Skeletal muscle cell (primary cell): Measurements from ENCODE around the gene RPS6KA2.

Experiments
- DNase-seq: peaks from one replicate; pipeline ENCODE4 v3.0.0-alpha.2; 2010; ENCODE audit warnings: low read depth
- H3K4me3 ChIP-seq: 2 replicates; pipeline ENCODE4 v1.5.1; 2011; ENCODE audit warnings: low read depth, mild to moderate bottlenecking, control low read depth, low read length, moderate library complexity

RPS6KA2 gene

GRCh38 chr6:166627033-166627874 lies at the start of gene RPS6KA2:
RPS6KA2 (minus strand) TSS chr6:166627251; CDS start chr6:166627019, 232 bp downstream.
- DNase-seq, result peak; percentile 99
- peak within 1 kb of the TSS; percentile 93 for H3K4me3 ChIP-seq

- H3K4me3 ChIP-seq, result no peak overlapping the region
Measured at GRCh38 chr6:166676270-166676860, 49.3 kb upstream of the RPS6KA2 start.

GRCh38 chr6:166675736-166676135 lies 48.7 kb upstream of the RPS6KA2 start:
- no peak overlapping the region for H3K4me3 ChIP-seq
- DNase-seq, result no peak

More at GRCh38 chr6:166676270-166676860, 49.3 kb upstream of the RPS6KA2 start:
- no peak for DNase-seq

DNA sequence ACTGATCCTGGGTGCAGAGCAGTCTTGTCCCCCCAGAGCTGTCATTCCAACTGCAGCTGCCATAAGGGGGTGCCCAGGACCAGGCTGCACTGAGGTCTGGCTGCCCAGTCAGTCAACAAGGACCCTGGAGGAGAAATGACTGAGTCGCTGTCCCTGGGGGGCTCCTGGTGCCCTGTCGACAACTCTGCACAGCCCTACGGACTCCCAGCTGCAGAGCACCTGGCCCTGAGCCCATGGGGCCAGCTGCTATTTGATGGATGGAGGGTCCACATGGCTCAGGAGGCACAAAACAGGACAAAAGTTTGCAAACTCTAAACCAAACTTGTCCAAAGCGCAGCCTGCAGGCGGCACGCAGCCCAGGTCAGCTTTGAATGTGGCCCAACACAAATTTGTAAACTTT lies 46.3 kb upstream of the RPS6KA2 start:
- no peak overlapping the region for H3K4me3 ChIP-seq
- no peak for DNase-seq

- no peak overlapping the region for H3K4me3 ChIP-seq
- no peak for DNase-seq
Measured at GRCh38 chr6:166672624-166673206, 45.7 kb upstream of the RPS6KA2 start.

- no peak overlapping the region for H3K4me3 ChIP-seq
- no peak for DNase-seq
Measured at GRCh38 chr6:166672146-166672545, 45.1 kb upstream of the RPS6KA2 start.

DNA sequence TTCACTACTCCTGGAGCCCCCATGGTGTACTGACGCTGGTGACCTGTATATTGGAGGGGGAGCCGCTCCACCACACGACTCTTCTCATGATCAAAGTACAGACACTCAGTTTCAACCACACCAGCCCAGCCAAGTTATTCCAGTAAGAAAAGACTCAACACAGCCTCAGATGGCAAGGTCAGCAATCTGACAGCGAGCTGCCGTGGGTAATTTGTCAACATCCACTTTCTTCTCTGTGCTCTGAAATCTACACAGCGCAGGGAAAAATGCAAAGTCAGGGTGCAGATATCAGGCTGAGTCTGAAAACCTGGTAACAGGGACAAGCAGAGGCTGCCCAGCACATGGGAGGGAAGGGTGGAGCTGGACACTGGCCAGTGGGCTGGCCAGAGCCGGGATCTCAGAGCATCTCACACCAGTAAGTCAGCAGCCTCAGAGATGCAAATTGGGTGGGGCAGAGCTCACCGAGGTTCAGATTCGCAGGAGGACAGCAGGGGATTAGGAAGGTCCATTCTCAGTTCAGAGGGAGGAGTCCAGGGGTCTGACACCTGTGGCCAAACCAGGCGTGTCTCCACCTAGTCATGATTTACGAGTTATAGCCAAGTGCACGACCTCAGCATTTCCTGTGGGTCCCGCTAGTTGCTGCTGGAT lies 44.5 kb upstream of the RPS6KA2 start:
- no peak overlapping the region for H3K4me3 ChIP-seq
- DNase-seq, result no peak

- H3K4me3 ChIP-seq, result no peak overlapping the region
- DNase-seq, result no peak
Measured at GRCh38 chr6:166670894-166671293, 43.8 kb upstream of the RPS6KA2 start.

GRCh38 chr6:166670013-166670412 lies 43.0 kb upstream of the RPS6KA2 start:
- H3K4me3 ChIP-seq, result no peak overlapping the region
- no peak for DNase-seq

- no peak for DNase-seq
- no peak overlapping the region for H3K4me3 ChIP-seq
Measured at GRCh38 chr6:166667796-166668610, 41.0 kb upstream of the RPS6KA2 start.

GRCh38 chr6:166664135-166664534 lies 37.1 kb upstream of the RPS6KA2 start:
- no peak overlapping the region for H3K4me3 ChIP-seq
- DNase-seq, result no peak

GRCh38 chr6:166663568-166663967 lies 36.5 kb upstream of the RPS6KA2 start:
- DNase-seq, result no peak
- no peak overlapping the region for H3K4me3 ChIP-seq

DNA sequence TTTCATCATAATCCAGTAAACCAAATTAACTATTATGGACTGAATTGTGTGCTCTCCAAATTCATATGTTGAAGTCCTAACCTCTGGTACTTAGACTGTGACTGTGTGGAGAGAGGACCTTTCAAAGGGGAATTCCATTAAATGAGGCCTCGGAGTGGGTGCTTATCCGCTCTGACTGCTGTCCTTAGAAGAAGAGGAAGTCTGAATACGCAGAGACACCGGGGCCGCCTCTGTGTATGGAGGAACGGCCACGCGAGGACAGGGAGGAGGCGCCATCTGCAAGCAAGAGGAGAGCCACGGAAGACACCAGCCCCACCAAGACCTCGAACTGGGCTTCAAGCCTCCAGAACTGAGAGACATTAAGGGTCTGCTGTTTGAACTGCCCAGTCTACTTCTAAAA lies 35.6 kb upstream of the RPS6KA2 start:
- no peak for DNase-seq
- no peak overlapping the region for H3K4me3 ChIP-seq

- no peak for DNase-seq
- H3K4me3 ChIP-seq, result no peak overlapping the region
Measured at GRCh38 chr6:166661327-166662085, 34.5 kb upstream of the RPS6KA2 start.

DNA sequence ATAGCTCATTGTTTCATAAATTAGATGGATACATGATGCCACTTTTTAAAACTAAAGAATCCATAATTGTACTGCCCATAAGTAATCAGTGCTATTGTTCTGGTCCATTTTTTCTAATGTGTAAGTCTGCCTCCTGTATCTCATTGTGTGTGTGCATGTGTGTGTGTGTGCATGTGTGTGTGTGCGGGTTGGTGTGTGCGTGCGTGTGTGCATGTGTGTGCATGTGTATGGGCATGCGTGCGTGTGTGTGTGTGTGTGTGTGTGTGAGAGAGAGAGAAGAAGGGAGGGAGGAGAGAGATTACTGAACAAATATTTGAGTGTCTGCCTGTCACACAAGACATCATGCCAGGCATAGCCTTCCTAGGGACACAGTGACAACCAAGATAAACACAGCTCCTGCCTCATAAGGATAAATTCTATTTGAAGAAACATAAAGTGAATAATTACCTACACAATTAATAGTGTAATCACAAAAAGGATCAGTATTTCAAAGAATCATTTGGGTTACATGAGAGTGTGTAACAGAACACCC lies 33.2 kb upstream of the RPS6KA2 start:
- DNase-seq, result no peak
- no peak overlapping the region for H3K4me3 ChIP-seq

DNA sequence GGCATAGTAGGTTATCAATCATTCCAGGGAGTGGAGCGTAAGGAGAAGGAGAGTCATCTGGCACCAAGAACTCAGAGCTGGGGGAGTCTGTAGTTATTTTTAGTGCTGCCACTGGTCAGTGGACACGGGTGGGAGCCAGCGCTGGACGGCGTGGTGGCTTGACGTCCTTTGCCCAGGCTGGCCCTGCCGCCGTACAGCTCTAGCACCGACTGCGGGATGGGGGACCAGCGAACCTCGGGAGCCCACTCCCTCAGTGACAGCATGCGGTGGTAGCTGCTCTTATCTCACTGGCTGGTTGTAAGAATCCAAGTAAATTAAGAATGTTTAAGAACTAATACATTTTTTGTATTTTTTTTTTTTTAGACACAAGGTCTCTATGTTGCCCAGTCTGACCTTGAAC lies 32.5 kb upstream of the RPS6KA2 start:
- DNase-seq, result no peak
- H3K4me3 ChIP-seq, result no peak overlapping the region

DNA sequence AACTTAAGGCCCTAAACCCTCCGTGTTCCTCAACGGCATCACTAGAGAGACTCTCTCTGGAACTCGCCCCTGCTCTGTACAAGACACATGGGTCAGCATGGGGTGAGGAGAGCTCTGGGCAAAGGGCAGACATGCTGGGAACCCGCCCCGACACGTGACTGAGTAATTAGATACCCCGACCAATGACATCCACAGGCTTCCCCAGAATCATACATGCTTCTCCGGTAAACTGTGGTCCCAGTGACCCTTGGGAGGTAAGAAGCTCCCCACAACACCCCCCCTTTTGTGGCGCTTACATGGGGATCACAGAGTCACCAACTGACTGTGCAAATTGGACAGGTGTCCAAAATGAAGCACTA lies 31.7 kb upstream of the RPS6KA2 start:
- H3K4me3 ChIP-seq, result no peak overlapping the region
- DNase-seq, result no peak

DNA sequence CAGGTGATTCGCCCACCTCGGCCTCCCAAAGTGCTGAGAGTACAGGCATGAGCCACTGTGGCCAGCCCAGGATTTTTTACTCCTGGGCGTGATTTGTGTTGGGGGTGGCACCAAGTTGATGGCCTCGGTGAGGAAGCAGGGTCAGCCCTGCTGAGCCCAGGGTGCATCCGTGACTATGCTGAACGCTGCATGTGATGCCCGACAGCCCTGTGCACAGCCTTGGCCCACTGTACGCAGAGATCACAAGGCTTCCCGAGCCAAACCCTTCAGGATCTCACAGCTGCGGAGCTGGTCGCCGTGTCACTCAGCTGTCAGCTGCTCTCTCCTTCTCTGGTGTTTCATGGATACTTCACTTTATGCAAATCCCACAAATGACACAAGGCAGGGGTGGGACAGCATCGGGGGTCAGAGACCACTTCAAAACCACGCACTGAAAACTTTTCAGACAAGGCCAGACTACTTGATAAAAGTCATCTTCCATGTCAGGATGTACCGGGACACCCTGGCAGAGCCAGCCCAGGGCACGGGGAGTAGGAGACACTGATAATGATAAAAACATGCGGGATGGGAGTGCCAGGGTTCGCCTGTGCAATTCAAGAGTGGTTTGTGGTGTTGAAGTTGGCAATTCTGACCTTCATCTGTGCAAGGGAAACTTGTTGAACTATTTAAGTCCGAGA lies 31.2 kb upstream of the RPS6KA2 start:
- no peak overlapping the region for H3K4me3 ChIP-seq
- DNase-seq, result no peak
